ENCODE measurements around the gene NFIA. TPM values are rescaled to one million over a fixed set of nuclear protein-coding genes. Genes with fewer than 3 reads are reported as not detected.

Gene NFIA
- total and polyA plus RNA-seq, 2 of the 13 experiments (the other 11 are each of a cell fraction or from before 2014, with no cell fraction given) = 14.7 to 28.5 TPM

- peak; percentile 74 for DNase-seq (ENCODE audit: low spot score)
- CTCF ChIA-PET (ENCODE audit: low intra/inter-chr PET ratio, low total read pairs) = no interaction called here
- Histone ChIP-seq H3K9me3 (ENCODE audit: low read length) (no peaks in the 10 kb centered on the region), H3K27ac (ENCODE audit: extremely low read length, insufficient read depth, low read length) (peak overlapping the region; percentile 71), H4K20me1 (ENCODE audit: insufficient read depth, low read length) (no peaks in the 10 kb centered on the region), H3K36me3 (replicated peaks in 1 of 2; ENCODE audit: control insufficient read depth in 1 of 2, insufficient read depth in 2 of 2, low read length in 2 of 2) (no peaks in the 10 kb centered on the region), H3K4me3 (replicated peaks in 1 of 3; ENCODE audit: insufficient read depth in 1 of 3, low read depth in 2 of 3, low read length in 3 of 3) (peak overlapping the region in 2 of 3 experiments; percentile 18 to 35; a peak in 3 of 6 replicates), H3K27me3 (ENCODE audit: control insufficient read depth in 1 of 2, insufficient read depth in 2 of 2, low read length in 2 of 2) (no peaks in the 10 kb centered on the region), H3K4me1 (ENCODE audit: insufficient read depth, low read length) (peaks cover 89% of the 10 kb centered on the region), H2AFZ (ENCODE audit: low read length) (no peak overlapping the region), H3K9ac (ENCODE audit: insufficient read depth, low read depth, low read length) (peak overlapping the region; percentile 64), H3K4me2 (ENCODE audit: low read depth, low read length) (peak overlapping the region; percentile 66), H3K79me2 (ENCODE audit: insufficient read depth, low read length) (peaks cover 98% of the 10 kb centered on the region)
- FAIRE-seq = peak; percentile 8
- no TSS peak for BruUV-seq (replicated peaks)
- peak; percentile 46 for ATAC-seq
- POLR2A ChIA-PET = interaction anchor here (1.0 kb wide), 1 partner anchor 39 kb away, joined by 5 read pairs; the partner anchor contains the start of gene NFIA
- in situ Hi-C loops (cut with HindIII; ENCODE audit: extremely low pct_ligation_motif_present, low pct_unique_long_range_greater_than_20kb) (no loop called here), intact Hi-C loops (cut with micrococcal nuclease; ENCODE audit: unreplicated experiment) (loop anchor here (5.0 kb wide), 1 partner anchor 216 kb away; no protein-coding TSS in a partner anchor)
- WGBS (ENCODE audit: low lambda C conversion rate) = 17% methylated on average over 2 of the region's 2 CpGs
- no peak for TF ChIP-seq RBAK (CRISPR knock-in tag; IDR thresholded peaks at IDR 0.05)
- peak; percentile 81 to 98 for TF ChIP-seq ATF4 (CRISPR knock-in tag; IDR thresholded peaks at IDR 0.05)
- TF ChIP-seq ZNF30 (CRISPR knock-in tag; IDR thresholded peaks at IDR 0.05) = no peak
- TF ChIP-seq TRIM22 (IDR thresholded peaks at IDR 0.05) = no peak
- no peak; the same call in 1 of the 2 replicates for TF ChIP-seq SALL1 (CRISPR knock-in tag; IDR thresholded peaks at IDR 0.05)
- no peak for TF ChIP-seq ATF6 (CRISPR knock-in tag; conservative IDR thresholded peaks at IDR 0.05)
- no peak for TF ChIP-seq ZNF333 (CRISPR knock-in tag; IDR thresholded peaks at IDR 0.05; ENCODE audit: borderline replicate concordance)
- no peak for TF ChIP-seq THAP7 (CRISPR knock-in tag; IDR thresholded peaks at IDR 0.05)
- no peak for TF ChIP-seq ZNF460 (CRISPR knock-in tag; IDR thresholded peaks at IDR 0.05; ENCODE audit: borderline replicate concordance)
- TF ChIP-seq CREB1 (IDR thresholded peaks at IDR 0.05) = no peak
- TF ChIP-seq CREB1 (CRISPR knock-in tag; IDR thresholded peaks at IDR 0.05) = peak; percentile 53; the same call in 1 of the 2 replicates
- no peak for TF ChIP-seq NFYB (CRISPR knock-in tag; IDR thresholded peaks at IDR 0.05)
- no peak for TF ChIP-seq NR3C1 (CRISPR knock-in tag; IDR thresholded peaks at IDR 0.05)
- no peak for TF ChIP-seq CSRNP2 (CRISPR knock-in tag; conservative IDR thresholded peaks at IDR 0.05; ENCODE audit: low read depth)
- no peak for TF ChIP-seq KLF9 (CRISPR knock-in tag; IDR thresholded peaks at IDR 0.05; ENCODE audit: low read depth)
- no peak for TF ChIP-seq KLF6 (CRISPR knock-in tag; IDR thresholded peaks at IDR 0.05)
- no peak for TF ChIP-seq ZNF747 (CRISPR knock-in tag; IDR thresholded peaks at IDR 0.05; ENCODE audit: borderline replicate concordance)
- no peak for TF ChIP-seq BRF2 (CRISPR knock-in tag; IDR thresholded peaks at IDR 0.05)
These were observed 38.6 kb downstream of the NFIA start for GRCh38 chr1:61120998-61121397.
